ENCODE results near the gene NCKAP5. TPM values are rescaled to one million over a fixed set of nuclear protein-coding genes. Genes with fewer than 3 reads are reported as not detected.

Gene NCKAP5
- total and polyA plus RNA-seq, 2 experiments from 2014 or later: 2.2 to 5.5 TPM

GRCh38 chr2:133040170-133040569 lies 528.1 kb downstream of the NCKAP5 start:
- 89% methylated on average over 4 of the region's 4 CpGs for WGBS (ENCODE audit: low lambda C conversion rate, missing lambda C conversion rate)
- Histone ChIP-seq H3K4me2 (no peak overlapping the region), H3K79me2 (no peaks in the 10 kb centered on the region), H3K9me3 (ENCODE audit: low read depth) (no peaks in the 10 kb centered on the region), H3K9me2 (replicated peaks; ENCODE audit: insufficient read depth) (no peaks in the 10 kb centered on the region), H3K36me3 (replicated peaks; ENCODE audit: insufficient read depth, low read depth) (no peaks in the 10 kb centered on the region), H4K20me1 (ENCODE audit: insufficient read depth, poor library complexity, severe bottlenecking) (no peaks in the 10 kb centered on the region), H3K27ac (no peak overlapping the region), H3K4me3 (no peak overlapping the region), H3K4me1 (ENCODE audit: insufficient read depth) (no peaks in the 10 kb centered on the region), H2AFZ (no peak overlapping the region), H3K27me3 (no peaks in the 10 kb centered on the region)
- TF ChIP-seq EZH2phosphoT487 (IDR thresholded peaks at IDR 0.05; ENCODE audit: low read depth, severe bottlenecking, unreplicated experiment): no peak
- DNase-seq (ENCODE audit: low spot score): no peak

- WGBS (ENCODE audit: low lambda C conversion rate, missing lambda C conversion rate): 72% methylated on average over 1 of the region's 1 CpG
These were observed 528.7 kb downstream of the NCKAP5 start for GRCh38 chr2:133039531-133039930.

GRCh38 chr2:133026536-133027177 lies 541.6 kb downstream of the NCKAP5 start:
- Histone ChIP-seq H3K27ac (no peak overlapping the region), H3K9me2 (replicated peaks; ENCODE audit: insufficient read depth) (no peaks in the 10 kb centered on the region), H2AFZ (no peak overlapping the region), H3K9me3 (ENCODE audit: low read depth) (no peaks in the 10 kb centered on the region), H3K4me1 (ENCODE audit: insufficient read depth) (no peaks in the 10 kb centered on the region), H3K79me2 (no peaks in the 10 kb centered on the region), H3K27me3 (no peaks in the 10 kb centered on the region), H4K20me1 (ENCODE audit: insufficient read depth, poor library complexity, severe bottlenecking) (no peaks in the 10 kb centered on the region), H3K36me3 (replicated peaks; ENCODE audit: insufficient read depth, low read depth) (no peaks in the 10 kb centered on the region), H3K4me2 (no peak overlapping the region), H3K4me3 (no peak overlapping the region)
- no peak for TF ChIP-seq CTCF (IDR thresholded peaks at IDR 0.05; ENCODE audit: poor library complexity)
- no peak for TF ChIP-seq EZH2 (IDR thresholded peaks at IDR 0.05; ENCODE audit: borderline replicate concordance)
- no peak for TF ChIP-seq EZH2phosphoT487 (IDR thresholded peaks at IDR 0.05; ENCODE audit: low read depth, severe bottlenecking, unreplicated experiment)
- DNase-seq (ENCODE audit: low spot score): peak; percentile 25
- WGBS (ENCODE audit: low lambda C conversion rate, missing lambda C conversion rate): 54% methylated on average over 6 of the region's 6 CpGs

More at GRCh38 chr2:133039531-133039930, 528.7 kb downstream of the NCKAP5 start:
- Histone ChIP-seq H3K36me3 (replicated peaks; ENCODE audit: insufficient read depth, low read depth) (no peaks in the 10 kb centered on the region), H3K79me2 (no peaks in the 10 kb centered on the region), H2AFZ (no peak overlapping the region), H3K27ac (no peak overlapping the region), H3K4me3 (no peak overlapping the region), H4K20me1 (ENCODE audit: insufficient read depth, poor library complexity, severe bottlenecking) (no peaks in the 10 kb centered on the region), H3K9me2 (replicated peaks; ENCODE audit: insufficient read depth) (no peaks in the 10 kb centered on the region), H3K4me1 (ENCODE audit: insufficient read depth) (no peaks in the 10 kb centered on the region), H3K4me2 (no peak overlapping the region), H3K27me3 (no peaks in the 10 kb centered on the region), H3K9me3 (ENCODE audit: low read depth) (no peaks in the 10 kb centered on the region)
- DNase-seq (ENCODE audit: low spot score): no peak
- TF ChIP-seq EZH2 (IDR thresholded peaks at IDR 0.05; ENCODE audit: borderline replicate concordance) (no peak), EZH2phosphoT487 (IDR thresholded peaks at IDR 0.05; ENCODE audit: low read depth, severe bottlenecking, unreplicated experiment) (no peak), CTCF (IDR thresholded peaks at IDR 0.05; ENCODE audit: poor library complexity) (no peak)

- H4K20me1 ChIP-seq (ENCODE audit: insufficient read depth, poor library complexity, severe bottlenecking): no peaks in the 10 kb centered on the region
- H3K4me2 ChIP-seq: no peak overlapping the region
- H3K79me2 ChIP-seq: no peaks in the 10 kb centered on the region
- H3K27me3 ChIP-seq: no peaks in the 10 kb centered on the region
- 71% methylated on average over 3 of the region's 3 CpGs for WGBS (ENCODE audit: low lambda C conversion rate, missing lambda C conversion rate)
- H3K9me3 ChIP-seq (ENCODE audit: low read depth): no peaks in the 10 kb centered on the region
- no peak overlapping the region for H2AFZ ChIP-seq
- H3K9me2 ChIP-seq (replicated peaks; ENCODE audit: insufficient read depth): no peaks in the 10 kb centered on the region
- no peak for TF ChIP-seq CTCF (IDR thresholded peaks at IDR 0.05; ENCODE audit: poor library complexity)
- TF ChIP-seq EZH2 (IDR thresholded peaks at IDR 0.05; ENCODE audit: borderline replicate concordance): no peak
- no peak for TF ChIP-seq EZH2phosphoT487 (IDR thresholded peaks at IDR 0.05; ENCODE audit: low read depth, severe bottlenecking, unreplicated experiment)
- H3K4me3 ChIP-seq: no peak overlapping the region
- no peaks in the 10 kb centered on the region for H3K4me1 ChIP-seq (ENCODE audit: insufficient read depth)
- no peaks in the 10 kb centered on the region for H3K36me3 ChIP-seq (replicated peaks; ENCODE audit: insufficient read depth, low read depth)
- no peak overlapping the region for H3K27ac ChIP-seq
- no peak for DNase-seq (ENCODE audit: low spot score)
These were observed 543.3 kb downstream of the NCKAP5 start for GRCh38 chr2:133025004-133025403.
